ENCODE results near the gene DNAJC16. TPM values are rescaled to one million over a fixed set of nuclear protein-coding genes. Genes with fewer than 3 reads are reported as not detected.
A peak's percentile ranks its signal among the peaks of the same experiment; 100 is the strongest.
"Not testable (repeated sequence)": the region's sequence is repeated elsewhere in the genome, so short reads cannot be mapped to it uniquely, and the experiment has no call there.

DNAJC16 gene
- total RNA-seq, 1 donor from 2014 or later = 19.8 TPM

DNA sequence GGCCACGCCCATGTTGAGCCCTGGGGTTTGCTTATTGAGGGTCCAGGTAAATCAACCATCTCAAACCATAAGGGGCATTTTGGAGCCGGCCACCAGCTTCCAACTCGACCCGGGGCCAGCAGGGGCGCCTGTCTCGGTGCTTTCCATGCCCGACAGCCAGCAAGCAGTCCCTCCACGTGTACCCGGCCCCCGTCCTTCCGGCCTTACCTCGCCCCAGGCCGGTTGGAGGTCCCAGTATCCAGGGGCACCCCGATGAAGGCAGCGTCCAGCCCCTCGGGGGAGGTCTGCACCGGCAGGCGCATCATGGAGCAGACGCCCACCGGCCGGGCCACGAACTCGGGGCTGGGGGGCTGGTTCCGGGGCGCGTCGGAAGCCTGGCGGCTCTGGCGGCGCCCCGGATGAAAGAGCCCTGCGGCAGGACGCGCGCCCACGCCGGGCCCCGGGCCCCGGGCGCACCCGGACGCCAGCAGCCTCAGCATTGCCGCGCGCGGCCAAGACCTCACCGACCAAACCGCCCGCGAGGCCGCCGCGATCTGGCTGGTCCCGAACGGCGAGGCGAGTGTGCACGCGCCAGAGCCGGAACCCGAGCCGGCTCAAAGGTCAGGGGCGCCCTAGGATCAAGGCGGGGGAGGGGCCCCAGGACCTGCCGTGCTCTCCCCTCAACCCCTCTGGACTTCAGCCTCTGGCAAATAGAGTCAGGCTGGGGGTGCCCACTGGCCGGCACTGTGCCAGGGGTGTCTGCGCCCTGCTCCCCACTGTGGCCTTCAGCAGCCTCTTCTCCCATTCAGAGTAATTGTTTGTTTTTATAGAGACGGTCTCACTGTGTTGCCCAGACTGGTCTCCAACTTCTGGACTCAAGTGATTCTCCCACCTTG lies 58.1 kb downstream of the DNAJC16 start, which contains the start of gene AGMAT:
TSS of gene AGMAT (minus strand) at position 563 of the 875 bp plus-strand sequence. CDS start at position 479, 84 bp downstream.
- no peaks in the 10 kb centered on the region for H3K9me3 Mint-ChIP-seq
- intact Hi-C loops (cut with micrococcal nuclease) = loop anchor here (1.0 to 2.0 kb wide), 3 partner anchors 18 to 58 kb away; partner anchors contain the start of genes DDI2 and DNAJC16
- H3K4me3 Mint-ChIP-seq = peak within 1 kb of the TSS; percentile 89
- peak; percentile 43 for DNase-seq (ENCODE audit: low spot score)
- peaks cover 27% of the 10 kb centered on the region for H3K36me3 Mint-ChIP-seq (ENCODE audit: low read depth)
- peaks cover 26% of the 10 kb centered on the region for H3K4me1 Mint-ChIP-seq (ENCODE audit: low read depth)
- H3K27me3 Mint-ChIP-seq (ENCODE audit: insufficient read depth) = no peaks in the 10 kb centered on the region
- peak within 1 kb of the TSS; percentile 89 for H3K27ac Mint-ChIP-seq

DNA sequence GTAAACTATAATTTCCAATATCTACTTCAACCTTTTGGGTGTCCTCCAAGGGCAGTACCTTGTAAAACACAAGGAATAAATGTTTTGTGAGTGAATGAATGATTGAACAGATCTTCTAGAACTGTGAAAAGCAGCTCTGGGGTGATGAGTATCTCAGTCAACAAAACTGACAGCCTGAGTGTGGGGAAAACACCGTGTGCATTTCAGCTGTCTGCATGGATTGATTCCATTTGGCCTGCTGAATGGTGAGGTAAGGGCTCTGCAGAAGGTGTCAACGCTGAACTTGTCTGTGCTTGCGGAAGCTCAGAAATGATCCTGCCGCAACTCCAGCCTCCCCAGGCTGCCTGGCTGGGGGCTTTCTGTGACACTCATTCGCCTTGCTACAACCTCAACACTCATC lies 65.6 kb downstream of the DNAJC16 start:
- intact Hi-C loops (cut with micrococcal nuclease) = no loop called here
- no peak for DNase-seq (ENCODE audit: low spot score)
- Mint-ChIP-seq H3K27me3 (ENCODE audit: insufficient read depth) (peaks cover 3% of the 10 kb centered on the region), H3K27ac (no peak overlapping the region), H3K36me3 (ENCODE audit: low read depth) (peaks cover 12% of the 10 kb centered on the region), H3K9me3 (no peaks in the 10 kb centered on the region), H3K4me1 (ENCODE audit: low read depth) (peaks cover 4% of the 10 kb centered on the region), H3K4me3 (no peak overlapping the region)

DNA sequence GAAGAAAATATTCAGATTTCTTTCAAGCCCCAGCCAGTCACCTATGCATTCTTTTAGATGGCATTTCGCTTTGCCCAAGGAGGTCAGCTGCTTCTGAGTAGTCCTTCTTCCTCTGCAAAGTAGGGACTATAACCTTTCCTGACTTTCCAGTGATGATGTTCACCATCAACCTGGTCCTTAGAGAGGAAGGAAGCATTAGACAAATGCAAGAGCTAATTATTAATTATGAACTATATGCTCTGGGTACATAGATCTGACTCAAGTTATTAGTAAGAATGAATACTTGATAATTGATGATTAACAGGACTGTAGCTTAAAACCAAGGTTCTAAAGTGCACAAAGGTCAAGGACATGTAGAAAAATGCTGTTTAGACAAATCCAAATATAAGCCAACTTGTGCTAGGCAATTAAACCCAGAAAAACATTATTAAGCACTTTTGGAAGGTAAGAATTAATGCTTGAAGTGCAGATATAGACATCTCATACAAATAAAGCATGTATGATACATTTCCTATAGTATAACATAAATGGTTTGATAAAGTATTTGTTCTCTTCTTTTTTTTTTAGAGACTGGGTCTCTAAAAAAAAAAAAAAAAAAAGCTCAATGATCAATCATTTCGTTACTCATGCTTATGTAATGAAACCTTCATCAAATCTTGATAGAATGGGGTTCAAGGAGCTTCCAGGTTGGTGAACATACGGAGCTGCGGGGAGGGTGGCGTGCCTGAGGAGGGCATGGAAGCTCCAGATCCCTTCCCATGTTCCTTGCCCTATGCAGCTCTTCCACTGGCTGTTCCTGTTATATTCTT lies 69.4 kb downstream of the DNAJC16 start:
- H3K4me1 Mint-ChIP-seq (ENCODE audit: low read depth) = no peaks in the 10 kb centered on the region
- H3K27me3 Mint-ChIP-seq (ENCODE audit: insufficient read depth) = peaks cover 3% of the 10 kb centered on the region
- H3K9me3 Mint-ChIP-seq = no peaks in the 10 kb centered on the region
- intact Hi-C loops (cut with micrococcal nuclease) = loop anchor here (5.0 kb wide), 1 partner anchor 86 kb away; the partner anchor contains the start of gene PLEKHM2
- no peak overlapping the region for H3K4me3 Mint-ChIP-seq
- no peak for DNase-seq (ENCODE audit: low spot score)
- H3K27ac Mint-ChIP-seq = no peak overlapping the region
- no peaks in the 10 kb centered on the region for H3K36me3 Mint-ChIP-seq (ENCODE audit: low read depth)

DNA sequence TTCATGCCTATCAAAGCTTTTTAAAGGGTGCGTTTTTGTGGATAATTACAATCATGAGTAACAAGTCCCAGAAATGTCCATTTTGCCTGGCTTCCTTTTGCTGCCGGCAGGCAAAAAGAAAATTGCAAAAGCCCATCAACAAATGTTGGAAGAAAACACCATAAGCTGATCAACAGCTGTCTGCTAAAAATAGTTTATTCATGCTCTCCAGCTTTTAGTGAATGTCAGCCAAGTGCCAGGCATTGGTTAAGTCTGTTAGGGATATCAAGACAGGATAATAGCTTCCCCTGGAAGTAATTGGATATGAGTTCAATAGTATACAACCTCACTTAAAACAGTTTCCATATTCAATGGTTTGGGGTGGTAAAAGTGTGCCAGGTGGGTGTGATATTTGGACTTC lies 71.8 kb downstream of the DNAJC16 start:
- no peak for DNase-seq (ENCODE audit: low spot score)
- H3K36me3 Mint-ChIP-seq (ENCODE audit: low read depth) = no peaks in the 10 kb centered on the region
- H3K4me1 Mint-ChIP-seq (ENCODE audit: low read depth) = peaks cover under 1% of the 10 kb centered on the region
- no peak overlapping the region for H3K4me3 Mint-ChIP-seq
- intact Hi-C loops (cut with micrococcal nuclease) = loop anchor here (5.0 kb wide), 1 partner anchor 84 kb away; the partner anchor contains the start of gene PLEKHM2
- H3K27me3 Mint-ChIP-seq (ENCODE audit: insufficient read depth) = peaks cover 3% of the 10 kb centered on the region
- no peaks in the 10 kb centered on the region for H3K9me3 Mint-ChIP-seq
- H3K27ac Mint-ChIP-seq = no peak overlapping the region

DNA sequence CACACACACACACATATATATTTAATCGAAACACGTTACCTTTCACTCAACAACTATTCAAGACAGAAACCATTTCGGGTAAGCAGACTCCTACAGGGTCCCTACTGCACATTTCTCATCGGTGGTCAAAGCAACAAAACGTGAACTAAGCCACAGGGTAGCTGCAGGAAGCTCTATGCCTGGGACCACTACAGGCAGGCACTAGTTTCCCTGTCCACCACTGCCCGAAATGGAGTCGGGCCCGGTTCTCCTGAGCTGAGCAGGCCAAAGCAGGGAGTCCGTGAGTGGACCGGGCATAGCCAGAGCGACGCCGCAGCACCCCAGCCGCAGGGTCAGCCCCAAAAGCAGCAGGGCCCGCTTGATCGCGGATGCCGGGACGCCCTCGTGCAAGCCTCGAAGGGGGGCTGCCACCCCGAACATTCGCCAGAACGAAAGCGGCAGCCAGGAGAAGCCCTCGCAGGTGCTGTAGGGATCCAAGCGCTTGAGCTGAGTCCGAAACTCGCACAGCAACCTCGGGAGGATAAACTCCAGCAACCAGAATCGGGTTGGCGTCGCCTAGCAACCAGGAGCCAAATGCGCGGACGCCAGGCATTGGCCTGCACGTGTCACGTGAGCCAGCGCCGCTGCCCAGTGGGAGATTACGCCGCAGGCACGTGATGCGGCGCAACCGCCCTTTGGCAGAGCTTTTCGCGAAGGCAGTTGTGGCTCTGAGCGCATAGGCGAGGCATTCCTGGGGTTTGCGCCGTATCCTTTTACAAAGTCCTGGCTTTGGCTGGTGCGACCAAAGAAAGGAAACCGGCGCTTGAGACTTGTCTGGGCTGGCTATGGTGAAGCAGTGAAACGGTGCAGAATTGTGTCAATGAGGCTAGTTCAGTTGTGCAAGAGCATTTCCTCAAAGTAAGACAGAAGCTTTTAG lies 76.7 kb downstream of the DNAJC16 start:
- H3K9me3 Mint-ChIP-seq = peaks cover 4% of the 10 kb centered on the region
- peaks cover 6% of the 10 kb centered on the region for H3K4me1 Mint-ChIP-seq (ENCODE audit: low read depth)
- peak; percentile 91 for DNase-seq (ENCODE audit: low spot score)
- H3K27me3 Mint-ChIP-seq (ENCODE audit: insufficient read depth) = no peaks in the 10 kb centered on the region
- peak overlapping the region; percentile 80 for H3K4me3 Mint-ChIP-seq
- H3K27ac Mint-ChIP-seq = peak overlapping the region; percentile 55
- no peaks in the 10 kb centered on the region for H3K36me3 Mint-ChIP-seq (ENCODE audit: low read depth)
- intact Hi-C loops (cut with micrococcal nuclease) = loop anchor here (1.0 to 10.0 kb wide), 4 partner anchors 14 to 1301 kb away; partner anchors contain the start of genes AGMAT, DDI2 and DNAJC16

DNA sequence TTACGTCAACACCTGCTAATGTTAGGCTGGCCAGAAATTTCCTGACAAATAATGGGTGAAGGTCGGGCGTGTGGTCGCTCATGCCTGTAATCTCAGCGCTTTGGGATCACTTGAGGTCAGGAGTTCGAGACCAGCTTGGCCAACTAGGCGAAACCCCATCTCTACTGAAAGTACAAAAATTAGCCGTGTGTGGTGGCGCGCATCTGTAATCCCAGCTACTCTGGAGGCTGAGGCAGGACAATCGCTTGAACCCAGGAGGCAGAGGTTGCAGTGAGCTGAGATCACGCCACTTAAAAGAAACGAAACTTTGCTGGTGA lies 77.3 kb downstream of the DNAJC16 start:
- Mint-ChIP-seq H3K27ac (peak overlapping the region; percentile 21), H3K4me3 (peak overlapping the region; percentile 80)
- not testable (repeated sequence) for H3K36me3 Mint-ChIP-seq (ENCODE audit: low read depth); H3K27me3 Mint-ChIP-seq (ENCODE audit: insufficient read depth); DNase-seq (ENCODE audit: low spot score); H3K9me3 Mint-ChIP-seq; H3K4me1 Mint-ChIP-seq (ENCODE audit: low read depth)
- intact Hi-C loops (cut with micrococcal nuclease) = loop anchor here (1.0 to 10.0 kb wide), 4 partner anchors 13 to 1301 kb away; partner anchors contain the start of genes AGMAT, DDI2 and DNAJC16

DNA sequence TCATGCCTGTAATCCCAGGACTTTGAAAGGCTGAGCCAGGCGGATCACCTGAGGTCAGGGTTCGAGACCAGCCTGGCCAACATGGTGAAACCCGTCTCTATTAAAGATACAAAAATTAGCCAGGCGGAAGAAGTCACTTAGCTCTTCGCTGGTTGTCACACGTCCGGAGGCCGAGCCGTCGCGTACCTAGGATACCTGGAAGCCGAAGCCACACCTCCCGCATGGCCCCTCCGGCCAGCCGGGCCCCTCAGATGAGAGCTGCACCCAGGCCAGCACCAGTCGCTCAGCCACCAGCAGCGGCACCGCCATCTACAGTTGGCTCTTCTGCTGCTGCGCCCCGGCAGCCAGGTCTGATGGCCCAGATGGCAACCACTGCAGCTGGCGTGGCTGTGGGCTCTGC lies 77.8 kb downstream of the DNAJC16 start:
- intact Hi-C loops (cut with micrococcal nuclease) = loop anchor here (5.0 to 10.0 kb wide), 2 partner anchors 77 to 1300 kb away; partner anchors contain the start of gene DNAJC16
- not testable (repeated sequence) for H3K4me3 Mint-ChIP-seq; H3K9me3 Mint-ChIP-seq; H3K27me3 Mint-ChIP-seq (ENCODE audit: insufficient read depth); DNase-seq (ENCODE audit: low spot score); H3K27ac Mint-ChIP-seq; H3K36me3 Mint-ChIP-seq (ENCODE audit: low read depth); H3K4me1 Mint-ChIP-seq (ENCODE audit: low read depth)

DNA sequence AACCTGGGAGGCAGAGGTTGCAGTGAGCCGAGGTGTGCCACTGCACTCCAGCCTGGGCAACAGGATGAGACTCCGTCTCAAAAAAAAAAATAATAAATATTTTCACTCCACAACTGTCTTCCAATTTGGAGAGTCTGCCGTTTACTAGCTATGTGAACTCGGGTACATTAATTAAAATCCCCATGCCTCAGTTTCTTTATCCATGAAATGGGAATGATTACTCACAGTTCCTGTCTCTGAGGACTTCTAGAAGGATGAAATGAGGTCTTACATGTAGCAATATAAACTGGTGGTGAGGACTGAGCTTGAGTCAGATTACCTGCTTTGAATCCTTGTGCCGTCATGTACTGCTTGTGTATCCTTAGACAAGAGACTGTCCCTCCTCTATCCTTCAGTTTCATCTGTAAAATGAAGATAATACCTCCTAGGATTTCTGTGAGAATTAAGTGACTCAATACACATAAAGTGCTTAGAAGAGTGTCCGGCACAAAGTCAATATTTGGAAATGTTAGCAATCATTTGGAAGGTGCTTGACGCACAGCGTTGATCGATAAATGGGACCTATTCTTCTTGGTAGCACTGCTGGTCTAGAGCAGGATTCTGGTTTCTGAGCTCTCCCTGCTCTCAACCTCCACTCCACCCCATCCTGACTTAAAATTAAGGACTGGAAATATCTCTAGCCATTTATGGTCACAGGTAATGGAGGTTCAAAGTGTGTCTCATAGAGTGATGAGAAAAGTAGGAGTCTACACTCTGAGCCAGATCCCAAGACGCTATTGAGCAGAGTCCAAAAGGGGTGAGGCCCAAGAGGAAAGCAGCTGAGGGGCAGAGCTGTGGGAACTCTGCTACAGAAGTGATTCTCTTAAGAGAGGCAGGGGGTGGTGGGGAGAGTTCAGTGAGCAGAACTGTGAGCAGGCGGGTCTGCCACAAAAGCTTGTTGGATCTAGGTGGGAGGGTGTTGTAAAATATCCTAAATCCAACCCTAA lies 79.0 kb downstream of the DNAJC16 start:
- intact Hi-C loops (cut with micrococcal nuclease) = loop anchor here (10.0 kb wide), 1 partner anchor 1299 kb away; no protein-coding TSS in a partner anchor
- peaks cover 6% of the 10 kb centered on the region for H3K4me1 Mint-ChIP-seq (ENCODE audit: low read depth)
- no peaks in the 10 kb centered on the region for H3K27me3 Mint-ChIP-seq (ENCODE audit: insufficient read depth)
- no peak for DNase-seq (ENCODE audit: low spot score)
- H3K36me3 Mint-ChIP-seq (ENCODE audit: low read depth) = no peaks in the 10 kb centered on the region
- peaks cover 4% of the 10 kb centered on the region for H3K9me3 Mint-ChIP-seq
- no peak overlapping the region for H3K27ac Mint-ChIP-seq
- no peak overlapping the region for H3K4me3 Mint-ChIP-seq

DNA sequence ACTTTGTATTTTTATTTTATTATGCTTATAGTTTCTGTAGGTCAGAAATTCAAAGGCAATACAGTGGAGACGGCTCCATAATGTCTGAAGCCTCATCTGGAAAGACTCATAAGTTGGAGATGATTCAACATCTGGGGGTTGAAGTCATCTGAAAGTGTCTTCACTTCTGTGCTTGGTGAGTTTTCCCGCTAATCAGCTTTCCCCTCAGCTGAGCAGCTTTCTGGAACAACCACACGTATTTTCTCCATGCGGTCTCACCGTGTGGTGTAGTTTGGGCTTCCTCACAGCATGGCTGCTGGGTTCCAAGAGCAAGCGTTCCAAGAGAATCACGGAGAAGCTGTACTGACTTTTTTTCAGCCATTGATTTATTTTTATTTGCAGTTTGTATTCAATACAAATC lies 83.0 kb downstream of the DNAJC16 start:
- intact Hi-C loops (cut with micrococcal nuclease) = loop anchor here (10.0 kb wide), 1 partner anchor 1295 kb away; no protein-coding TSS in a partner anchor

DNA sequence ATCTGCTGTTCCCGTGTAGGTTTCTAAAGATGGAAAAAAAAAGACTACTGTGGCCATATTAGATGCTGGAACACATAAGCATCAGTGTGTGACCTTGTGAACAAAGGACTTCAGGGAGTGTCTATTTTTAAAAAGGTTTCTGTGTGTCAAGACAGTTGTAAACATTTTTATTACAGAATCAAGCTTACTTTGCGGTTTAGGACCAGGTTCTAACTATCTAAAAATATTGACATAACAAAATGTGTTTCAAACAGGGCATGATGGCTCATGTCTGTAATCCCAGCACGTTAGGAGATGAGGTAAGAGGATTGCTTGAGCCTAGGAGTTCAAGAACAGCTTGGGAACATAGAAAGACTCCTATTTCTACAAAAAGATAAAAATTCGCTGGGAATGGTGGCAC lies 83.5 kb downstream of the DNAJC16 start:
- no peak for DNase-seq (ENCODE audit: low spot score)
- intact Hi-C loops (cut with micrococcal nuclease) = no loop called here
- Mint-ChIP-seq H3K9me3 (no peaks in the 10 kb centered on the region), H3K36me3 (ENCODE audit: low read depth) (no peaks in the 10 kb centered on the region), H3K4me1 (ENCODE audit: low read depth) (no peaks in the 10 kb centered on the region), H3K4me3 (no peak overlapping the region), H3K27me3 (ENCODE audit: insufficient read depth) (peaks cover 2% of the 10 kb centered on the region), H3K27ac (no peak overlapping the region)

More for the DNA sequence above, 83.0 kb downstream of the DNAJC16 start:
- Mint-ChIP-seq H3K4me1 (ENCODE audit: low read depth) (no peaks in the 10 kb centered on the region), H3K27ac (no peak overlapping the region), H3K27me3 (ENCODE audit: insufficient read depth) (peaks cover 2% of the 10 kb centered on the region), H3K4me3 (no peak overlapping the region), H3K36me3 (ENCODE audit: low read depth) (no peaks in the 10 kb centered on the region), H3K9me3 (no peaks in the 10 kb centered on the region)
- DNase-seq (ENCODE audit: low spot score) = no peak

Measured in activated T-helper 1 cell treated with anti-CD3 and anti-CD28 coated beads, Interleukin-12 subunit alpha, Interleukin-12 subunit beta, Interleukin-2, Interleukin-4 antibody, amounts not matched to agents 30 ng/mL and 10 ng/mL and 1 ng/mL, durations not matched to agents 14 hours and 24 hours and 36 hours (primary cell).